Activated CD4-positive, alpha-beta T cell treated with anti-CD3 and anti-CD28 coated beads for 24 hours (primary cell): ENCODE results near the gene MCTP1.
"Not testable (repeated sequence)": the region's sequence is repeated elsewhere in the genome, so short reads cannot be mapped to it uniquely, and the experiment has no call there.

Experiments
- DNase-seq, 2 donors: peaks; one replicate each; pipeline ENCODE4 v3.0.0-alpha.2; 2020; ENCODE audit warnings: low read depth in 2 of 2

The MCTP1 gene

GRCh38 chr5:95252801-95253200 lies 32.1 kb downstream of the MCTP1 start:
- DNase-seq: no peak

GRCh38 chr5:95251185-95251584 lies 33.7 kb downstream of the MCTP1 start:
- no peak for DNase-seq

- DNase-seq: no peak
Observed at GRCh38 chr5:95244479-95244878, 40.4 kb downstream of the MCTP1 start.

- DNase-seq: no peak
Observed at GRCh38 chr5:95241635-95242034, 43.3 kb downstream of the MCTP1 start.

GRCh38 chr5:95241161-95241560 lies 43.7 kb downstream of the MCTP1 start:
- no peak for DNase-seq

- no peak for DNase-seq
Observed at GRCh38 chr5:95238560-95239325, 46.2 kb downstream of the MCTP1 start.

GRCh38 chr5:95237324-95237723 lies 47.6 kb downstream of the MCTP1 start:
- DNase-seq: no peak

GRCh38 chr5:95235439-95235982 lies 49.4 kb downstream of the MCTP1 start:
- DNase-seq: no peak

GRCh38 chr5:95229646-95230045 lies 55.2 kb downstream of the MCTP1 start:
- DNase-seq: no peak

- no peak for DNase-seq
Observed at GRCh38 chr5:95224701-95225459, 60.0 kb downstream of the MCTP1 start.

- DNase-seq: no peak
Observed at GRCh38 chr5:95223566-95224258, 61.2 kb downstream of the MCTP1 start.

GRCh38 chr5:95222836-95223235 lies 62.1 kb downstream of the MCTP1 start:
- DNase-seq: no peak

- DNase-seq: no peak
Observed at GRCh38 chr5:95221234-95221633, 63.7 kb downstream of the MCTP1 start.

GRCh38 chr5:95220381-95220780 lies 64.5 kb downstream of the MCTP1 start:
- no peak for DNase-seq

GRCh38 chr5:95219411-95219810 lies 65.5 kb downstream of the MCTP1 start:
- DNase-seq: no peak

- DNase-seq: no peak
Observed at GRCh38 chr5:95217881-95218280, 67.0 kb downstream of the MCTP1 start.

- DNase-seq: no peak
Observed at GRCh38 chr5:95217351-95217750, 67.5 kb downstream of the MCTP1 start.

- no peak for DNase-seq
Observed at GRCh38 chr5:95216136-95216955, 68.5 kb downstream of the MCTP1 start.

- DNase-seq: not testable (repeated sequence)
Observed at GRCh38 chr5:95207811-95208210, 77.1 kb downstream of the MCTP1 start.

- no peak for DNase-seq
Observed at GRCh38 chr5:95194856-95195255, 90.0 kb downstream of the MCTP1 start.

- DNase-seq: no peak
Observed at GRCh38 chr5:95191330-95191729, 93.6 kb downstream of the MCTP1 start.
